GM13976 (cell line): ENCODE measurements around the gene TRPV5.

Experiments
- DNase-seq: peaks from one replicate; pipeline ENCODE4 v3.0.0; 2012; ENCODE audit warnings: low spot score
- CTCF ChIP-seq: IDR thresholded peaks from 2 replicates; pipeline ENCODE4 v1.5.1; 2012; ENCODE audit warnings: borderline replicate concordance, mild to moderate bottlenecking; ENCODE audit not compliant: insufficient read depth; ENCODE audit errors: extremely low read depth, missing control alignments, control extremely low read depth
- in situ Hi-C: fragments of 300-500 bp; cut with MboI; formaldehyde crosslinking; loops from one replicate; pipeline ENCODE4 v1.12.0; 2022; ENCODE audit warnings: low sequenced_read_pairs, mixed read lengths, inconsistent platforms; ENCODE audit not compliant: unreplicated experiment

The TRPV5 gene

DNA sequence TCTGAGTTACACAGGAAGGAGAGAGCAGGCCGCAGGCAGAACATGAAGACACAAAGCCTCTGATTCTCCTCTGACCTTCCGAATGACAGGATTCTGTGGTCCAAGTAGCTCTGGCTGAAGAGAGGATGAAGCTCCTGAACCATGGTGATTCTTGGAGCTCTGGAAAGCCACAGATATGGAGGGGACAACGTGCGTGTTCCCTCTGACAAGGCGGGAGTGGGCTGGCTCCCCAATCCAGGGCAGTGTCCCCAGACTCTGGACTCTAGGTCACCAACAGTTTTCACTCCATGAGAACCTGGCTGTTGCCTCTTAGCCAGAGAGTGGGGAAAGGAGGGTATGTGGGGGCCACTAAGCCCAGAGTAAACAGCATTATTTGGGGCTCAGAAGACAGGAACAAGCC is 40.6 kb downstream of the TRPV5 start:
- in situ Hi-C loops, result no loop called here
- no peak for DNase-seq
- no peak for TF ChIP-seq CTCF

DNA sequence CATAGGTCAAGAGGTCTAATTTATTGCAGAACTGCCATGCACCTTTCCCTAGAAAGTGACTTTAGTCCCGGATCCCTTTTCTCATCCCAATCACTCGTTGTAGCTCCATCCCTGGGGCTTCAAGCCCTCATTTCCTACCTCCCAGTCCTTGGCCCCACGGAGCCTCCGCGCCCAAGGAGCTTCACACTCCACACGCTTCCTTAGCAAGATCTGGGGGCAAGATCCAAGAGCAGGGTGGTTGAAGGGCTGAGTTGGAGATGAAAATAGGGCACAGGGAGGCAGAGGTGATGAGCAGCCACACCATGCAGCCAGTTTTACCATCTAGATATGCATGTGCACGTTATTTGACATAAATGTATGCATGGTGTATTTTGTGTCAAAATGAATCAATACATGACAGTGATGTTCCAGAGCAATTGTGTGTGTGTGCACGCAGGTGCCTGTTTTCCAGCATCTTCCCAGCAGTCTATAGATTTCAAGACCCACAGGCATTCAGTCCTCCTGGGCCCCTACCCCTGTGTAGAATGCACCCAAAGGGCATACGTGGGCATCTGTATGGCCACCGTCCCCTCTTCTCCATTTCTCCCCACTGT is 42.0 kb downstream of the TRPV5 start:
- no peak for DNase-seq
- in situ Hi-C loops, result no loop called here
- TF ChIP-seq CTCF, result no peak

DNA sequence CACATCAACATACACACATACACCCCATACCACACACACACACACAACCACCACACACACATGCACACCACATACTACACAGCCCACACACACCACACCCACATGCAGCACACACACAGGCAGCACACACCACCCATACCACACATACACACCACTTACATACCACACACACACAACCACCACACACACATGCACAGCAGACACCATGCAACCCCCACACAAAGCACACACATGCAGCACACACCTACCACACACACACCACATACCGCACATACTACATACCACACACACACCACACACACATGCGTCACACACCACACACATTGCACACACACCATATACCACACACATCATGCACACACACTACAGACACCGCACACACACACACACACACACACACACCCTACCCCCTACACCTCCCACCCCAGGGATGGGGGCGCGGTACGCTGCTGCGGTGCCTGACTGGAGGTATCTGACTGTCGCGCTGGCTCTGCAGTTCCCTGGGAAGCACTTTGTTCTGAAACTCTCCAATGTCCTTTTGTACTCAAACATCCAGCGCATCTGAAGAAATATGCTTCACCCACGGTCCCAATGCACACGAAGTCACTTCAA is 42.6 kb downstream of the TRPV5 start:
- in situ Hi-C loops, result no loop called here
- no peak for DNase-seq
- no peak for TF ChIP-seq CTCF

GRCh38 chr7:142889816-142890215 is 43.7 kb downstream of the TRPV5 start:
- in situ Hi-C loops, result no loop called here
- DNase-seq, result no peak
- no peak for TF ChIP-seq CTCF

GRCh38 chr7:142887282-142888015 is 46.1 kb downstream of the TRPV5 start:
- no peak for TF ChIP-seq CTCF
- in situ Hi-C loops, result no loop called here
- DNase-seq, result no peak

DNA sequence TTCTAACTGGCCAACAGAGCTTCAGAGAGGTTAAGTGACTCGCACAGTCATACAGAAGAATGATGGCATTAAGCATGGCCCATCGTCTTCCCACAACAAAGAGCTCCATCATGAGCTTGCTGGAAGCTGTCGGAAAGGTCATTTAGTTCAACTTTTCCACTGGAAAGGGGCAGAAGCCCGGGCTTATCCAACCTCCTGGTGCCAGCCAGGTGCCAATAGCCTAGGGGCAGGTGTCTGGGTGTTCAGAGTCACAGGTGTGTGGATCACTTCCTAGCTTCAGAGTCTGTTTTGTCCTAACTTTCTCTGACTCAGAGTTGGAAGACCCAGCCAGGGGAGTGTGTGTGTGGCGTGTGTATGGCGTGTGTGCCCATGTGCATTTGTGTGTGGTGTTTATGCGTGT is 46.7 kb downstream of the TRPV5 start:
- no peak for TF ChIP-seq CTCF
- DNase-seq, result no peak
- in situ Hi-C loops, result no loop called here
